Psoas muscle (tissue), 8 donors: Measurements from ENCODE around the gene SELENOI. TPM values are rescaled to one million over a fixed set of nuclear protein-coding genes. Genes with fewer than 3 reads are reported as not detected.
"Not testable (repeated sequence)": the region's sequence is repeated elsewhere in the genome, so short reads cannot be mapped to it uniquely, and the experiment has no call there.

Experiments
- ATAC-seq, 4 donors: fragments of 200-7000 bp; cut with Tn5 transposase; one replicate each; pipeline ENCODE4 v1.9.1; 2020; ENCODE audit warnings: moderate library complexity in 3 of 4, mild to moderate bottlenecking in 2 of 4
- DNase-seq, 2 donors: peaks; one replicate each; pipeline ENCODE4 v3.0.0-alpha.2; 2020
- H3K27ac ChIP-seq: fragments of 200-600 bp; one replicate; pipeline ENCODE4 v1.8.0; 2022
- H3K27me3 ChIP-seq, 3 donors: fragments of 200-600 bp in 1 of 3; one replicate each; pipeline versions ENCODE4 v1.6.1 to v1.8.0; 2013 to 2022; ENCODE audit warnings: low read length in 2 of 3, mild to moderate bottlenecking in 2 of 3, moderate library complexity in 1 of 3; ENCODE audit not compliant: insufficient read depth in 3 of 3
- H3K36me3 ChIP-seq, 2 donors: fragments of 200-600 bp in 1 of 2; one replicate each; pipeline versions ENCODE4 v1.6.1 to v1.8.0; 2013 to 2022; ENCODE audit warnings: low read depth in 1 of 2, mild to moderate bottlenecking in 1 of 2, moderate library complexity in 1 of 2; ENCODE audit not compliant: insufficient read depth in 1 of 2
- H3K4me1 ChIP-seq: fragments of 200-600 bp; one replicate; pipeline ENCODE4 v1.8.0; 2022
- H3K4me3 ChIP-seq: fragments of 200-600 bp; one replicate; pipeline ENCODE4 v1.8.0; 2022; ENCODE audit warnings: mild to moderate bottlenecking
- H3K9me3 ChIP-seq: fragments of 200-600 bp; one replicate; pipeline ENCODE4 v1.8.0; 2022
- CTCF ChIP-seq: fragments of 200-600 bp; IDR thresholded peaks from one replicate; pipeline ENCODE4 v1.8.0; 2022; ENCODE audit warnings: antibody characterized with exemption
- WGBS, 3 donors: extraction: QIAGEN DNeasy Blood & Tissue Kit; methylation state at CpG; one replicate each; pipeline versions ENCODE4 v1.1.6 to v1.1.7; 2013; 5-methylcytosine and 5-hydroxymethylcytosine counted together
- intact Hi-C, 2 donors: fragments of 100-400 bp; cut with DNase I; formaldehyde crosslinking; loops; one replicate each; pipeline versions ENCODE4 v1.11.0 to v1.14.2; 2022
- polyA plus RNA-seq, 3 donors: library from polyadenylated mRNA; stranded (reverse); fragments of 200-250 nt; gene quantifications; one replicate each; pipeline ENCODE4 v1.2.3, GENCODE V29; 2013
- total RNA-seq, 4 donors: library from RNA; stranded (reverse); fragmentation: NEBNext Ultra II Directional in 2 of 4; extraction: Animal tissue kit (Norgen Biotek cat#: 25700) in 2 of 4; gene quantifications; one replicate each; pipeline versions ENCODE4 v1.2.1 to v1.2.4, GENCODE V29; 2021 to 2023
- donor health status: healthy with polysubstance abuse.
- donor health status: DM: no; HTN: no; CAD: no; lungs with moderate emphysema.
- donor health status: Bipolar disorder and iron deficiency.
- donor health status: healthy.
- donor health status: DM: yes; HTN: yes; CAD: no.
- donor health status: DM: no; HTN: no; CAD: no.
- donor health status: DM: no; HTN: no; CAD: no.
- donor health status: DM: yes; HTN: yes; CAD: no.

SELENOI gene
- total and polyA plus RNA-seq, 7 donors, result 3.7 to 40.5 (median 15.7) TPM

- no peak for TF ChIP-seq CTCF
- Histone ChIP-seq H3K9me3 (no peaks in the 10 kb centered on the region), H3K36me3 (no peaks in the 10 kb centered on the region), H3K4me3 (no peak overlapping the region), H3K27me3 (no peaks in the 10 kb centered on the region), H3K27ac (no peak overlapping the region), H3K4me1 (no peaks in the 10 kb centered on the region)
- DNase-seq (no peak), ATAC-seq (no peak)
- intact Hi-C loops, result no loop called here
- 77 to 90% (median 86%) methylated on average over 6 of the region's 6 CpGs for WGBS, 3 donors
Observed at GRCh38 chr2:26316845-26317244, 29.1 kb upstream of the SELENOI start.

GRCh38 chr2:26317377-26318105, 28.4 kb upstream of the SELENOI start:
- ATAC-seq, result no peak
- Histone ChIP-seq H3K27me3 (no peaks in the 10 kb centered on the region), H3K36me3 (no peaks in the 10 kb centered on the region), H3K4me3 (no peak overlapping the region), H3K27ac (no peak overlapping the region), H3K4me1 (no peaks in the 10 kb centered on the region), H3K9me3 (no peaks in the 10 kb centered on the region)
- no peak for TF ChIP-seq CTCF
- WGBS, 3 donors, result 83 to 92% (median 87%) methylated on average over 8 of the region's 8 CpGs
- DNase-seq, result no peak
- intact Hi-C loops, result no loop called here

- WGBS, 3 donors, result 53 to 59% (median 57%) methylated on average over 6 of the region's 6 CpGs
- no peak overlapping the region for H3K27ac ChIP-seq
- no peaks in the 10 kb centered on the region for H3K9me3 ChIP-seq
- H3K4me3 ChIP-seq, result no peak overlapping the region
- ATAC-seq (no peak), DNase-seq (no peak)
- intact Hi-C loops, result no loop called here
- TF ChIP-seq CTCF, result no peak
- no peaks in the 10 kb centered on the region for H3K4me1 ChIP-seq
- no peaks in the 10 kb centered on the region for H3K36me3 ChIP-seq
- H3K27me3 ChIP-seq, result no peaks in the 10 kb centered on the region
Observed at GRCh38 chr2:26318950-26319349, 27.0 kb upstream of the SELENOI start.

- H3K27me3 ChIP-seq, H3K4me3 ChIP-seq, H3K9me3 ChIP-seq, H3K36me3 ChIP-seq, intact Hi-C loops, DNase-seq, H3K4me1 ChIP-seq, H3K27ac ChIP-seq, ATAC-seq: not testable (repeated sequence)
Observed at GRCh38 chr2:26324479-26324878, 21.5 kb upstream of the SELENOI start.

GRCh38 chr2:26324903-26325302, 21.0 kb upstream of the SELENOI start:
- no peaks in the 10 kb centered on the region for H3K27me3 ChIP-seq
- TF ChIP-seq CTCF, result no peak
- H3K4me1 ChIP-seq, result peaks cover 1% of the 10 kb centered on the region
- intact Hi-C loops, result loop anchor here in 1 of 2 donors (5.0 kb wide), 1 partner anchor 83 kb away; the partner anchor contains the start of genes HADHA and HADHB
- H3K9me3 ChIP-seq, result no peaks in the 10 kb centered on the region
- no peak overlapping the region for H3K27ac ChIP-seq
- DNase-seq (no peak), ATAC-seq (no peak)
- H3K4me3 ChIP-seq, result no peak overlapping the region
- no peaks in the 10 kb centered on the region for H3K36me3 ChIP-seq
- 24 to 47% (median 40%) methylated on average over 3 of the region's 3 CpGs for WGBS, 3 donors
